ENCODE measurements around the gene RTN4RL1. TPM values are rescaled to one million over a fixed set of nuclear protein-coding genes. Genes with fewer than 3 reads are reported as not detected.

RTN4RL1 gene
- total RNA-seq, 1 donor from 2014 or later: not detected

GRCh38 chr17:1963250-1963649 lies 61.9 kb downstream of the RTN4RL1 start:
- DNase-seq (ENCODE audit: low read depth): no peak
- no peak overlapping the region for H3K4me3 ChIP-seq (ENCODE audit: low read depth, low read length)
- peaks cover 10% of the 10 kb centered on the region for H3K27me3 ChIP-seq (ENCODE audit: control insufficient read depth, insufficient read depth, low read length)
- H3K36me3 ChIP-seq (ENCODE audit: control insufficient read depth, insufficient read depth, low read length): no peaks in the 10 kb centered on the region
- TF ChIP-seq CTCF (IDR thresholded peaks at IDR 0.05; ENCODE audit: insufficient read depth, low read length, poor library complexity, severe bottlenecking): no peak

- no peaks in the 10 kb centered on the region for H3K36me3 ChIP-seq (ENCODE audit: control insufficient read depth, insufficient read depth, low read length)
- no peak for TF ChIP-seq CTCF (IDR thresholded peaks at IDR 0.05; ENCODE audit: insufficient read depth, low read length, poor library complexity, severe bottlenecking)
These were observed 63.9 kb downstream of the RTN4RL1 start for GRCh38 chr17:1961189-1961588.

GRCh38 chr17:1960545-1960912 lies 64.6 kb downstream of the RTN4RL1 start:
- Histone ChIP-seq H3K36me3 (ENCODE audit: control insufficient read depth, insufficient read depth, low read length) (no peaks in the 10 kb centered on the region), H3K4me3 (ENCODE audit: low read depth, low read length) (no peak overlapping the region), H3K27me3 (ENCODE audit: control insufficient read depth, insufficient read depth, low read length) (peaks cover 3% of the 10 kb centered on the region)
- TF ChIP-seq CTCF (IDR thresholded peaks at IDR 0.05; ENCODE audit: insufficient read depth, low read length, poor library complexity, severe bottlenecking): no peak
- no peak for DNase-seq (ENCODE audit: low read depth)

More at GRCh38 chr17:1961189-1961588, 63.9 kb downstream of the RTN4RL1 start:
- Histone ChIP-seq H3K4me3 (ENCODE audit: low read depth, low read length) (no peak overlapping the region), H3K27me3 (ENCODE audit: control insufficient read depth, insufficient read depth, low read length) (peaks cover 6% of the 10 kb centered on the region)
- no peak for DNase-seq (ENCODE audit: low read depth)

- DNase-seq (ENCODE audit: low read depth): no peak
- H3K36me3 ChIP-seq (ENCODE audit: control insufficient read depth, insufficient read depth, low read length): no peaks in the 10 kb centered on the region
- TF ChIP-seq CTCF (IDR thresholded peaks at IDR 0.05; ENCODE audit: insufficient read depth, low read length, poor library complexity, severe bottlenecking): no peak
- no peaks in the 10 kb centered on the region for H3K27me3 ChIP-seq (ENCODE audit: control insufficient read depth, insufficient read depth, low read length)
- H3K4me3 ChIP-seq (ENCODE audit: low read depth, low read length): no peak overlapping the region
These were observed 65.1 kb downstream of the RTN4RL1 start for GRCh38 chr17:1959871-1960544.

GRCh38 chr17:1958134-1958881 lies 66.8 kb downstream of the RTN4RL1 start:
- no peak for TF ChIP-seq CTCF (IDR thresholded peaks at IDR 0.05; ENCODE audit: insufficient read depth, low read length, poor library complexity, severe bottlenecking)
- Histone ChIP-seq H3K36me3 (ENCODE audit: control insufficient read depth, insufficient read depth, low read length) (no peaks in the 10 kb centered on the region), H3K4me3 (ENCODE audit: low read depth, low read length) (no peak overlapping the region), H3K27me3 (ENCODE audit: control insufficient read depth, insufficient read depth, low read length) (no peaks in the 10 kb centered on the region)
- no peak for DNase-seq (ENCODE audit: low read depth)
